Psoas muscle (tissue), 8 donors: ENCODE data around the gene IL31. TPM values are rescaled to one million over a fixed set of nuclear protein-coding genes. Genes with fewer than 3 reads are reported as not detected.
A peak's percentile ranks its signal among the peaks of the same experiment; 100 is the strongest.

Source experiments
- ATAC-seq, 4 donors: fragments of 200-7000 bp; cut with Tn5 transposase; one replicate each; pipeline ENCODE4 v1.9.1; 2020; ENCODE audit warnings: moderate library complexity in 3 of 4, mild to moderate bottlenecking in 2 of 4
- DNase-seq, 2 donors: peaks; one replicate each; pipeline ENCODE4 v3.0.0-alpha.2; 2020
- H3K27ac ChIP-seq: fragments of 200-600 bp; one replicate; pipeline ENCODE4 v1.8.0; 2022
- H3K27me3 ChIP-seq, 3 donors: fragments of 200-600 bp in 1 of 3; one replicate each; pipeline versions ENCODE4 v1.6.1 to v1.8.0; 2013 to 2022; ENCODE audit warnings: low read length in 2 of 3, mild to moderate bottlenecking in 2 of 3, moderate library complexity in 1 of 3; ENCODE audit not compliant: insufficient read depth in 3 of 3
- H3K36me3 ChIP-seq, 2 donors: fragments of 200-600 bp in 1 of 2; one replicate each; pipeline versions ENCODE4 v1.6.1 to v1.8.0; 2013 to 2022; ENCODE audit warnings: low read depth in 1 of 2, mild to moderate bottlenecking in 1 of 2, moderate library complexity in 1 of 2; ENCODE audit not compliant: insufficient read depth in 1 of 2
- H3K4me1 ChIP-seq: fragments of 200-600 bp; one replicate; pipeline ENCODE4 v1.8.0; 2022
- H3K4me3 ChIP-seq: fragments of 200-600 bp; one replicate; pipeline ENCODE4 v1.8.0; 2022; ENCODE audit warnings: mild to moderate bottlenecking
- H3K9me3 ChIP-seq: fragments of 200-600 bp; one replicate; pipeline ENCODE4 v1.8.0; 2022
- CTCF ChIP-seq: fragments of 200-600 bp; IDR thresholded peaks from one replicate; pipeline ENCODE4 v1.8.0; 2022; ENCODE audit warnings: antibody characterized with exemption
- WGBS, 3 donors: extraction: QIAGEN DNeasy Blood & Tissue Kit; methylation state at CpG; one replicate each; pipeline versions ENCODE4 v1.1.6 to v1.1.7; 2013; 5-methylcytosine and 5-hydroxymethylcytosine counted together
- intact Hi-C, 2 donors: fragments of 100-400 bp; cut with DNase I; formaldehyde crosslinking; loops; one replicate each; pipeline versions ENCODE4 v1.11.0 to v1.14.2; 2022
- polyA plus RNA-seq, 3 donors: library from polyadenylated mRNA; stranded (reverse); fragments of 200-250 nt; gene quantifications; one replicate each; pipeline ENCODE4 v1.2.3, GENCODE V29; 2013
- total RNA-seq, 4 donors: library from RNA; stranded (reverse); fragmentation: NEBNext Ultra II Directional in 2 of 4; extraction: Animal tissue kit (Norgen Biotek cat#: 25700) in 2 of 4; gene quantifications; one replicate each; pipeline versions ENCODE4 v1.2.1 to v1.2.4, GENCODE V29; 2021 to 2023
- donor health status: healthy with polysubstance abuse.
- donor health status: DM: no; HTN: no; CAD: no; lungs with moderate emphysema.
- donor health status: Bipolar disorder and iron deficiency.
- donor health status: healthy.
- donor health status: DM: yes; HTN: yes; CAD: no.
- donor health status: DM: no; HTN: no; CAD: no.
- donor health status: DM: no; HTN: no; CAD: no.
- donor health status: DM: yes; HTN: yes; CAD: no.

IL31 gene
- total and polyA plus RNA-seq, 7 donors: not detected

- TF ChIP-seq CTCF: no peak
- intact Hi-C loops: no loop called here
- H3K27ac ChIP-seq: peak overlapping the region; percentile 84
- H3K36me3 ChIP-seq: peaks cover 4 to 87% of the 10 kb centered on the region in 2 donors
- peaks cover 35% of the 10 kb centered on the region for H3K4me1 ChIP-seq
- DNase-seq: peak; percentile 71 to 92
- H3K9me3 ChIP-seq: no peaks in the 10 kb centered on the region
- no peak overlapping the region for H3K4me3 ChIP-seq
- H3K27me3 ChIP-seq: no peaks in the 10 kb centered on the region
- WGBS, 3 donors: 47 to 64% (median 56%) methylated on average over 21 of the region's 21 CpGs
- ATAC-seq: peak; percentile 90 to 91 (median 90)
These were observed 31.9 kb downstream of the IL31 start for GRCh38 chr12:122141911-122142725.

GRCh38 chr12:122140467-122141257, 33.4 kb downstream of the IL31 start:
- H3K9me3 ChIP-seq: no peaks in the 10 kb centered on the region
- ATAC-seq (peak in 3 of 4 donors; percentile 17 to 23 (median 22)), DNase-seq (no peak)
- WGBS, 3 donors: 69 to 87% (median 79%) methylated on average over 19 of the region's 19 CpGs
- peak overlapping the region; percentile 84 for H3K27ac ChIP-seq
- peaks cover 35% of the 10 kb centered on the region for H3K4me1 ChIP-seq
- H3K36me3 ChIP-seq: peaks cover 4 to 97% of the 10 kb centered on the region in 2 donors
- intact Hi-C loops: no loop called here
- no peak for TF ChIP-seq CTCF
- H3K4me3 ChIP-seq: no peak overlapping the region
- no peaks in the 10 kb centered on the region for H3K27me3 ChIP-seq

- no peak overlapping the region for H3K27ac ChIP-seq
- H3K4me3 ChIP-seq: no peak overlapping the region
- H3K9me3 ChIP-seq: no peaks in the 10 kb centered on the region
- no peaks in the 10 kb centered on the region for H3K27me3 ChIP-seq
- 61 to 88% (median 79%) methylated on average over 8 of the region's 8 CpGs for WGBS, 3 donors
- intact Hi-C loops: no loop called here
- H3K36me3 ChIP-seq: peaks cover 9 to 99% of the 10 kb centered on the region in 2 donors
- ATAC-seq: no peak
- H3K4me1 ChIP-seq: peaks cover 35% of the 10 kb centered on the region
- no peak for DNase-seq
- no peak for TF ChIP-seq CTCF
These were observed 34.1 kb downstream of the IL31 start for GRCh38 chr12:122139941-122140340.

- Histone ChIP-seq H3K4me1 (peaks cover 35% of the 10 kb centered on the region), H3K36me3 (peaks cover 9 to 99% of the 10 kb centered on the region in 2 donors), H3K4me3 (no peak overlapping the region), H3K27me3 (no peaks in the 10 kb centered on the region), H3K9me3 (no peaks in the 10 kb centered on the region), H3K27ac (no peak overlapping the region)
- WGBS, 3 donors: 86 to 96% (median 94%) methylated on average over 15 of the region's 15 CpGs
- DNase-seq (no peak), ATAC-seq (no peak)
- TF ChIP-seq CTCF: no peak
- intact Hi-C loops: no loop called here
These were observed 34.8 kb downstream of the IL31 start for GRCh38 chr12:122139266-122139665.
